IPS DF 19.7 (cell line): ENCODE measurements around the gene MPHOSPH10.
"Not testable (repeated sequence)": the region's sequence is repeated elsewhere in the genome, so short reads cannot be mapped to it uniquely, and the experiment has no call there.

Source experiments
- DNase-seq: peaks from one replicate; pipeline ENCODE4 v3.0.0-alpha.2; 2013; ENCODE audit warnings: low read depth, low spot score

Gene MPHOSPH10, protein sequence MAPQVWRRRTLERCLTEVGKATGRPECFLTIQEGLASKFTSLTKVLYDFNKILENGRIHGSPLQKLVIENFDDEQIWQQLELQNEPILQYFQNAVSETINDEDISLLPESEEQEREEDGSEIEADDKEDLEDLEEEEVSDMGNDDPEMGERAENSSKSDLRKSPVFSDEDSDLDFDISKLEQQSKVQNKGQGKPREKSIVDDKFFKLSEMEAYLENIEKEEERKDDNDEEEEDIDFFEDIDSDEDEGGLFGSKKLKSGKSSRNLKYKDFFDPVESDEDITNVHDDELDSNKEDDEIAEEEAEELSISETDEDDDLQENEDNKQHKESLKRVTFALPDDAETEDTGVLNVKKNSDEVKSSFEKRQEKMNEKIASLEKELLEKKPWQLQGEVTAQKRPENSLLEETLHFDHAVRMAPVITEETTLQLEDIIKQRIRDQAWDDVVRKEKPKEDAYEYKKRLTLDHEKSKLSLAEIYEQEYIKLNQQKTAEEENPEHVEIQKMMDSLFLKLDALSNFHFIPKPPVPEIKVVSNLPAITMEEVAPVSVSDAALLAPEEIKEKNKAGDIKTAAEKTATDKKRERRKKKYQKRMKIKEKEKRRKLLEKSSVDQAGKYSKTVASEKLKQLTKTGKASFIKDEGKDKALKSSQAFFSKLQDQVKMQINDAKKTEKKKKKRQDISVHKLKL

DNA sequence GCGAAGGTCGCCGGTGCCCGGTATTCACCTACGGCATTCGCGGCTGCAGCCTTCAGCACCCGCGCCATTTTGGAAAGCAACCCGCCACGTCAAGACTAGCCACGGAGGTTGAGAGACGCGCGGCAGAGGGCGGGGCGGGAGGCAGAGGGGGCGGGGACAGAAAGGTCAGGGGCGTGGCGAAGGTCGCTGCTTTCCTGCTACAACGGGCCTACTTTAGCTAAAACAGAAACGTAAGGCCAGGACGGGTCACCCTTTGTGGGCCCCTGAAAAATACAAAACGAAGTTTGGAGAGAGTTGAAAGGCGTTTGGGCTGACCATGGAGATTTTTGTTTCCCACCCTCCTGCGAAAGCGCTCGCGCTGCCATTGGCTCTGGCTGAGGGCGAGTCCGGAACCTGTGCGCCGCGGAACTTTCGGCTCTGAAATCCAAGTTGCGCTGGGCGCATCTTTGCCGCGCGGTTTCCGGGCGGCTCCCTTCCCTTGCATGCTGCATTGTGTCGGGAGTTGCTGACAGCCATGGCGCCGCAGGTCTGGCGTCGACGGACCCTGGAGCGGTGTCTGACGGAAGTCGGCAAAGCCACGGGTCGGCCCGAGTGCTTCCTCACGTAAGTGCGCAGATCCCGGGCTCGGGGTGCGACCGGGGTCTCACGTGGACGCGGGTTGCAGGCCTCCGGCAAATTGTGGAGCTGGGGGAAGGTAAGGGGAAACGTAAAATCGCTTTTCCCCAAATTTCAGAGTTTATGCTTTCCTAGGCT is at the start of gene MPHOSPH10, which contains the start of gene MCEE:
TSS of gene MPHOSPH10 (plus strand) at position 483 of the 753 bp plus-strand sequence. CDS start at position 515, 32 bp downstream.
TSS of gene MCEE (minus strand) at position 78 of the 753 bp plus-strand sequence. CDS start at position 68, 10 bp downstream.
- peak; percentile 80 for DNase-seq

GRCh38 chr2:71082402-71083252 is 47.8 kb upstream of the MPHOSPH10 start:
- no peak for DNase-seq

DNA sequence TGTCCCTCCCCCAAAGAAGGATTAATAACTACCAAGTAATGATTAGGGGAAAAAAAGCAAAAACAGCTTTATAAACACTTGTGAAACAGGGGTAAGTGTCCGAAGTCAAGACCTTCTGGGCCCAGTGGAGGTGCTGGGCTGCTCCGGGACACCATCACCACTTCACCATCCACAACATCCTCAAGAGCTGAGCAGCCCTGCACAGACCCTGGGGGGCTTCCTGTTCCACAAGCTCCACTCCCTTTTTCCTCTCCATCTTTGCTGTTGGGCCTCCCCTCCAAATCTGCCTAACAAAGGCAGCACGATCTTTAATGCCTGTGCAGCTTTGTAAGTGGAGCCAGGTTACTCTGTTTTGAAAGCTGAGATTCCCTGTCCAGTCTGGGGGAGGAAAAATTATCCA is 47.1 kb upstream of the MPHOSPH10 start:
- DNase-seq = not testable (repeated sequence)

- DNase-seq = not testable (repeated sequence)
Measured at GRCh38 chr2:71083752-71084312, 46.6 kb upstream of the MPHOSPH10 start.

GRCh38 chr2:71085325-71086003 is 45.0 kb upstream of the MPHOSPH10 start:
- DNase-seq = not testable (repeated sequence)

DNA sequence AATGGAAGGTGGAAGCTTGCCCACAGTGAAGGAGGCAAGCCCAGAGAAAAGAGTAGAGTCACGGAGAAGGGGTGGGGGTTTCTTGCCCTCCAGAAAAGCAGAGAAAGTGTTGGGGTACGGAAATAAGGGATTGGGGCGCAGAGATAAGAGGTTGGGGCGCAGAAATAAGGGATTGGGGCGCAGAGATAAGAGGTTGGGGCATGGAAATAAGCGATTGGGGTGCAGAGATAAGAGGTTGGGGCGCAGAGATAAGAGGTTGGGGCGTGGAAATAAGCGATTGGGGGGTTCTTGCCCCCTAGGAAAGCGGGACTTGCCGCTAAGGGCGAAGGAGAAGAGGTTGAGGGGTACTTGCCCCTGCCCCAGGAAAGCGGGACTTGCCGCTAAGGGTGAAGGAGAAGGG is 41.0 kb upstream of the MPHOSPH10 start:
- DNase-seq = not testable (repeated sequence)

DNA sequence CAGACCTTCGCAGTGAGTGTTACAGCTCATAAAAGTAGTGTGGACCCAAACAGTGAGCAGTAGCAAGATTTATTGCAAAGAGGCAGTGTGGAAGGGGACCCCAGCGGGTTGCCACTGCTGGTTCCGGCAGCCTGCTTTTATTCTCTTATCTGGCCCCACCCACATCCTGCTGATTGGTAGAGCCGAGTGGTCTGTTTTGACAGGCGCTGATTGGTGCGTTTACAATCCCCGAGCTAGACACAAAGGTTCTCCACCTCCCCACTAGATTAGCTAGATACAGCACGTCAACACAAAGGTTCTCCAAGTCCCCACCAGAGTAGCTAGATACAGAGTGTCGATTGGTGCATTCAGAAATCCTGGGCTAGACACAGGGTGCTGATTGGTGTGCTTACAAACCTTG is 38.6 kb upstream of the MPHOSPH10 start:
- DNase-seq = not testable (repeated sequence)

DNA sequence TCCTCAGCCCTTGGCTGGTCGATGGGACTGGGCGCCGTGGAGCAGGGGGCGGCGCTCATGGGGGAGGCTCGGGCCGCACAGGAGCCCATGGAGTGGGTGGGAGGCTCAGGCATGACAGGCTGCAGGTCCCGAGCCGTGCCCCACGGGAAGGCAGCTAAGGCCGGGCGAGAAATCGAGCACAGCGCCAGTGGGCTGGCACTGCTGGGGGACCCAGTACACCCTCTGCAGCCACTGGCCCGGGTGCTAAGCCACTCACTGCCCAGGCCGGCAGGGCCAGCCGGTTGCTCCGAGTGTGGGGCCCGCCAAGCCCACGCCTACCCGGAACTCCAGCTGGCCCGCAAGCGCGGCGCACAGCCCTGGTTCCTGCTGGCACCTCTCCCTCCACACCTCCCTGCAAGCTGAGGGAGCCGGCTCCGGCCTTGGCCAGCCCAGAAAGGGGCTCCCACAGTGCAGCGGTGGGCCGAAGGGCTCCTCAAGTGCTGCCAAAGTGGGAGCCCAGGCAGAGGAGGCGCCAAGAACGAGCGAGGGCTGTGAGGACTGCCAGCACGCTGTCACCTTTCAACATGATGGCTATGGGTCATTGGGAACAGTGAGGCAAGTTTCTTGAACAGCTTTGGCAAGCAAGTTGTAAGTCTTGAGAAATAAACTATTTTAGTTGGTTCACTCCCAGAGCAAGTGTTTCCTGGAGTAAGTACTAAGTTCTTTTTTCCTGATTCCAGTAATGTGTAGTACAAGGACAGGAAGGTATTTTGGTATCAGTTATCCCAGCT is 37.8 kb upstream of the MPHOSPH10 start:
- DNase-seq = not testable (repeated sequence)

DNA sequence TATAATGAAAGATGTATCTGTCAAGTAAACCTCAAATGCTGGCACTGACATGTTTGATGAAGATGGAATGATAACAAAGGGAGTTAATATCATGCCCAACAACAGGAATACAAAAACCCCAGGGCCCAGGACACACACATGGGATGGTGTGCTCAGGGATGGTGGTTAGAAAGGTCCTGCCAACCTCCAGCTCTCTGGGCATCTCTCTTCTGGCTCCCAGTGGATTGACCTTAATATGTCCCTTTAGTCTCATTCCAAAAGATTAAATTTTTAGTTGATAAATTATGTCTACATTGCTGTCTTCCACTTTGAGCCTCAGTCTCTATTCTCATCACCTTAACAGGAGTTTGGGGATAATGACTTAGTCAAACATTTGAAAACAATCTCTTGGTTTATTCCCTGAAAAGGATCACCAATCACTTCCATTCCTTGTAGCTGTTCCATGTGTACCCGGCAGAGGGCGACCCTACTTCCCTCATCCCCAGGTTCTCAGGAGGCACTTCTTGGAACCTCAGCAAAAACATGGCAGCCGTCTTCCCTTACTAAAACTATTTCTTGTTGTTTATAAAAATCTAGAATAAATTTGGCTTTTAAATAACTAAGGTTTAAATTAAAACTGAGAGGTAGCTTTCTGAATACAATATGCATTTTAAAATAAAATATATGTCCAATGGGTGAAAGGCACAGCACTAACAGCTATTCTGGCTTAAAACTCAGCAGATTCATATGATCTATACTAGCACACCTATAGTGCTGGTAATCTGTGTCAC is 30.1 kb upstream of the MPHOSPH10 start:
- no peak for DNase-seq

- DNase-seq = no peak
Measured at GRCh38 chr2:71101656-71102055, 28.8 kb upstream of the MPHOSPH10 start.

- DNase-seq = peak; percentile 50
Measured at GRCh38 chr2:71102981-71103681, 27.3 kb upstream of the MPHOSPH10 start.

- no peak for DNase-seq
Measured at GRCh38 chr2:71103809-71104208, 26.6 kb upstream of the MPHOSPH10 start.

- DNase-seq = not testable (repeated sequence)
Measured at GRCh38 chr2:71106463-71106862, 24.0 kb upstream of the MPHOSPH10 start.

GRCh38 chr2:71108091-71108490 is 22.3 kb upstream of the MPHOSPH10 start:
- DNase-seq = no peak

DNA sequence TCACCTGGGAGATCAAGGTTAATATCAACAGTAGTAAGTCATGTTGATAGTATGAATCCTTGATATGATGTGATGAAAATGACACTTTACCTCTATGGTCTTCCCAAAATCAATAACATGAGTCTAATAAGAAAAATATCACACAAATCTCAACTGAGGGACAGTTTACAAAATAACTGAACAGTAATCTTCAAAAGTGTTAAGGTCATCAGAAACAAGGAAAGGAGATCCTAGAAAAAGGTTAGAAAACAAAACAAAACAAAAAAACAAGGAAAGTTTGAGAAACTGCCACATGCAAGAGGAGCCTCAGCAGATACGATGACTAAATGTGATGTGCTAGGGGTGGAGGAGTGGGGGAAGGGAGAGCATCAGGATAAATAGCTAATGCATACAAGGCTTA is 16.6 kb upstream of the MPHOSPH10 start:
- DNase-seq = no peak

DNA sequence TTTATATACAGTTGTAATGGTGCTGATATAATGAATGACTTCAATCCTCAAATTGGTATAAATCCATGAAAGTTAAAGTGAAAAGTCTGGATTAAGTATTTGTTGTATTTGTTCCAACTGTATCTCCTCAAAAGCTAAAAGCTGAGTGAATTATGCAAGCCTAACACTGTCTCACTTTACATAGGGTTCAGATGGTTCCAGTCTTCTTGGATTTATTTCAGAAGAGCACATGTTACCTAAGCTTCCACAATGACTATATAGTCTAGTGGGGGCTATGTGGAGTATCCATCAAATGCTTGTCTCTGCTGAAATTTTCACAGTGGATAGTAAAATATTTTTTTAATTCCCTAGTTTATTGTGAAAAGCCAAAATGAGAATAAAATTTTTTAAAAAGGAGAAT is 13.4 kb upstream of the MPHOSPH10 start:
- DNase-seq = no peak

DNA sequence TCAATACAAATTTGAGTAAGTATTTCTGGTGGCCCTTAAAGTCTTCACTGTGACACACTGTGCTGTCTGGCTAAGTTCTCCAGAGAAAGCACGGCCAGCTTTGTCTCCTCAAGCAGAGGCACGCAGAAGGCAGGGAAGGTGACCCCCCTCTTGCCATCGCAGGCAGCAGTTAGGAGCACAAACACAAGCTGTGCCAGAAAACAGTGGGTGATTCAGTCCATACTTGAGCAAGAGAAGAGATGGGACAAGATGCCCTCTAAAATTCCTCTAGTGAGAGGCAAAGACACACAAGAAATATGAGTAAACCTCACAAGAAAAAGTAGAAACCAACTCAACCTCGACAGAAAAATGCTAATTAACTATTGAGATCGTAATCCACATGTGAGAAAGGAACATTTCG is 10.2 kb upstream of the MPHOSPH10 start:
- DNase-seq = no peak

- no peak for DNase-seq
Measured at GRCh38 chr2:71121479-71121878, 9.0 kb upstream of the MPHOSPH10 start.
